IMR-90 (cell line): Measurements from ENCODE around the gene ZNF74.

Experiments used
- CHD1 ChIP-seq: IDR thresholded peaks from 2 replicates; pipeline ENCODE4 v1.6.1; 2012; ENCODE audit warnings: low read depth, low read length, improper control_type of control experiment
- CTCF ChIP-seq: conservative IDR thresholded peaks from 2 replicates; pipeline ENCODE4 v1.5.1; 2012; ENCODE audit warnings: mild to moderate bottlenecking, low read depth, low read length, improper control_type of control experiment
- MAZ ChIP-seq: IDR thresholded peaks from 2 replicates; pipeline ENCODE4 v1.6.1; 2012; ENCODE audit warnings: low read depth, mild to moderate bottlenecking, low read length, improper control_type of control experiment, moderate library complexity, borderline replicate concordance
- MXI1 ChIP-seq: IDR thresholded peaks from 2 replicates; pipeline ENCODE4 v1.6.1; 2012; ENCODE audit warnings: low read depth, mild to moderate bottlenecking, low read length, moderate library complexity, borderline replicate concordance
- POLR2A ChIP-seq: IDR thresholded peaks from 2 replicates; pipeline ENCODE4 v1.6.1; 2012; ENCODE audit warnings: mild to moderate bottlenecking, low read depth, low read length
- RAD21 ChIP-seq: IDR thresholded peaks from 2 replicates; pipeline ENCODE4 v1.6.1; 2012; ENCODE audit warnings: low read length, improper control_type of control experiment
- RFX5 ChIP-seq: IDR thresholded peaks from 2 replicates; pipeline ENCODE4 v1.8.0; 2012; ENCODE audit warnings: low read depth, mild to moderate bottlenecking, low read length, moderate library complexity
- SMC3 ChIP-seq: fragments of 150-350 bp; IDR thresholded peaks from 2 replicates; pipeline ENCODE4 v1.6.1; 2016; ENCODE audit warnings: low read depth, mild to moderate bottlenecking, antibody characterized with exemption, low read length, moderate library complexity
- USF2 ChIP-seq: fragments of 150-350 bp; IDR thresholded peaks from 2 replicates; pipeline ENCODE4 v1.6.1; 2017; ENCODE audit warnings: mild to moderate bottlenecking, antibody characterized with exemption, low read length, low read depth

- no peak for TF ChIP-seq CTCF
- no peak for TF ChIP-seq RAD21
- TF ChIP-seq POLR2A = no peak
- TF ChIP-seq MXI1 = no peak
- no peak for TF ChIP-seq SMC3
- TF ChIP-seq MAZ = no peak
- no peak for TF ChIP-seq RFX5
- TF ChIP-seq USF2 = no peak
- TF ChIP-seq CHD1 = no peak
Observed at GRCh38 chr22:20386336-20386735, 7.6 kb upstream of the ZNF74 start.
